NT2/D1 (cell line): Measurements from ENCODE around the gene MYO5C.

Experiments
- YY1 ChIP-seq: IDR thresholded peaks from 2 replicates; pipeline ENCODE4 v1.6.1; 2011; ENCODE audit not compliant: insufficient read length, insufficient read depth
- ZNF274 ChIP-seq: IDR thresholded peaks from 2 replicates; pipeline ENCODE4 v1.6.1; 2011; ENCODE audit warnings: mild to moderate bottlenecking, low read depth, low read length

DNA sequence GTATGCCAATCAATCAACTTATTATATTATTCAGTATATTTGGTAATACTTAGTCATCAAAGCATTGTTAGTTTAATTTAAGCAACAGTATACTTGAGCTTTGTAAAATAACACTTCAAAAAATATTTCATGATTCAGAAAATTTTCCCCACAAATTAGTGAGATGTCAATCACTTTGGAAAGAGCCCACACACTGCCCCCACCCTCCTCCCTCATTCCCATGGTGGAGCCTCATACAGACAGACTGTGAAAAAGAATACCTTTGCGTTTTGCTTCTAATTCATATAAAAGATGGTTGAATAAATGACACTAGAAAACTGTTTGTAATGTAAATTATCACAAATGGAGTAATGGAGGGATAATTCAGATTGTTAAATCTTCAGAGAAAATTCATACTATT is 43.3 kb upstream of the MYO5C start:
- TF ChIP-seq YY1: no peak
- no peak for TF ChIP-seq ZNF274
